BJ (cell line): ENCODE results near the gene CCL5. TPM values are rescaled to one million over a fixed set of nuclear protein-coding genes. Genes with fewer than 3 reads are reported as not detected.

Source experiments
- CTCF ChIA-PET: fragments of 350-600 bp; formaldehyde crosslinking; extraction: SDS; loops from one replicate; lab custom pipeline; 2021; ENCODE audit warnings: antibody characterized with exemption, inconsistent platforms; lab: Yijun Ruan, JAX
- POLR2A ChIA-PET: fragments of 300-600 bp; sonication (Branson Sonifier 250); formaldehyde crosslinking; extraction: SDS; loops from one replicate; lab custom pipeline; 2021; ENCODE audit warnings: antibody characterized with exemption; lab: Charles Lee
- DNase-seq: peaks from one replicate; pipeline ENCODE4 v3.0.0-alpha.2; 2011; ENCODE audit warnings: low read depth
- H3K27me3 ChIP-seq: 2 replicates; pipeline ENCODE4 v1.6.0; 2011; ENCODE audit warnings: low read length; ENCODE audit not compliant: control insufficient read depth, insufficient read depth
- H3K36me3 ChIP-seq: 2 replicates; pipeline ENCODE4 v1.5.1; 2011; ENCODE audit warnings: low read length; ENCODE audit not compliant: control insufficient read depth, insufficient read depth
- H3K4me3 ChIP-seq: 2 replicates; pipeline ENCODE4 v1.5.1; 2011; ENCODE audit warnings: low read depth, mild to moderate bottlenecking, control low read depth, low read length
- CTCF ChIP-seq: IDR thresholded peaks from 2 replicates; pipeline ENCODE4 v1.5.1; 2011; ENCODE audit warnings: low read depth, mild to moderate bottlenecking, control low read depth, inconsistent platforms, low read length, moderate library complexity; ENCODE audit not compliant: insufficient read depth
- polyA minus RNA-seq: library from RNA; depleted of rRNA, polyadenylated mRNA; stranded (reverse); fragments of >200 nt; gene quantifications from 2 replicates; pipeline ENCODE4 v1.2.3, GENCODE V29; 2011; rRNA and poly(A)+ RNA removed
- polyA plus RNA-seq: library from polyadenylated mRNA; depleted of rRNA; stranded (reverse); fragments of >200 nt; gene quantifications from 2 replicates; pipeline ENCODE4 v1.2.3, GENCODE V29; 2011; rRNA removed

CCL5 gene
- polyA plus RNA-seq (0.16 TPM in 2 replicates), polyA minus RNA-seq (not detected in 2 replicates)

DNA sequence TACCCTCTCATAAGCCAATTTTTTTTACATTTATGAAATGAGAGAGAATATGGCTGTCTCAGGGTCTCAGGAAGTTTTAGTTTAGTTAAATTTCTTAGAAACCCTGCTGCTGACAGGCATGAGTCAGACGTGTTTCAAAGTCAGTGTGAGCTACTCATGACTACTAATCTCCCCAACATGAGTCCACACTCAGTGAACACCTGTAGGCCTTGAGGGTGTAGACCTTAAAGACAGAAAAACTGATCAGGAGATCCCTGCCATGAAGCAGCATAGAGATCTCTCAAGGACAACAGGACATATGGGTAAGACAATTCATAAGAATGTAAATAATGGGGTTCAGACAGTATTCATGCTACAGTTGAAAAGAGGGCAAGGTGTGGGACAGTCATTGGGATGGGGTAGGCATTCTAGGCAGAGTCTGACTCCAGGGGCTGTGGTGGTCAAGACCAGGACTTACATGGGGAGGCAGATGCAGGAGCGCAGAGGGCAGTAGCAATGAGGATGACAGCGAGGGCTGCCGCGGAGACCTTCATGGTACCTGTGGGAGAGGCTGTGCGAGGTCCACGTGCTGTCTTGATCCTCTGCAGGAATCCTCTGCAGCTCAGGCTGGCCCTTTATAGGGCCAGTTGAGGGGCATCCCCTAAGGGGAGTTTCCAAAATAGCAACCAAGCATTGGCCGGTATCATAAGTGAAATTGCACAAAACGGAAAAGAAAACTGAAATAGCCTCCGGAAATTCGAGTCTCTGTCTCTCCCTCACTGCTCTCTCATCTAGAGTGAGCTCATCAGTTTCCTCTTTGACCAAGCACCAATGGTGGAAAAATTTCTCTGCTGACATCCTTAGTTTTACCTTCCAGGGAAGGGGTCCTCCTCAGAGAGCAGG is at the start of gene CCL5:
CCL5 (minus strand) TSS at position 588 of the 882 bp plus-strand sequence.
- POLR2A ChIA-PET: no interaction called here
- CTCF ChIA-PET: no interaction called here
- no peak for TF ChIP-seq CTCF
- H3K4me3 ChIP-seq: no peak within 1 kb of the TSS
- H3K36me3 ChIP-seq: no peaks in the 10 kb centered on the region
- DNase-seq: no peak
- no peaks in the 10 kb centered on the region for H3K27me3 ChIP-seq

GRCh38 chr17:35927714-35928113 is 47.6 kb upstream of the CCL5 start:
- no peak for DNase-seq
- no peaks in the 10 kb centered on the region for H3K36me3 ChIP-seq
- no peak for TF ChIP-seq CTCF
- ChIA-PET POLR2A (no interaction called here), CTCF (interaction anchor here (0.5 kb wide), 1 partner anchor 19 kb away, joined by 3 read pairs; no protein-coding TSS in a partner anchor)
- H3K4me3 ChIP-seq: no peak overlapping the region
- H3K27me3 ChIP-seq: no peaks in the 10 kb centered on the region

DNA sequence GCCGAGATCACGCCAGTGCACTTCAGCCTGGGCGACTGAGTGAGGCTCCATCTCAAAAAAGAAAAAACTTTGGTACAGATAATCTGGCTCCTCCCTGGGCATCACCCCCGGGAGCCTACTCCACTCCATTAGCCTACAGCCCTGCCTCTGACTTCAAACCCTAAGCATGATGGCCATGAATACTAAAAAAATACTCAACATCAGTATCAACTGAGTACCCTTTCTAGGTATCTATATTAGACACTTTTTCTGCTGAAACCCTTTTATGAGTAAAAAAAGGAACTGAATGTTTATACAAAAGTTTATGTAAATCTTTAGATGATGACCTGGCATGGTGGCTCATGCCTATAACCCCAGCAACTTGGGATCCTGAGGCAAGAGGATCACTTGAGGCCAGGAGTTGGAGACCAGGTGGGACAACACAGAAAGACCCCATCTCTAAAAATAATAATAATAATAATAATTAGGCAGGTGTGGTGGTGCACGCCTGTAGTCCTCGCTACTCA is 43.5 kb upstream of the CCL5 start:
- ChIA-PET POLR2A (no interaction called here), CTCF (no interaction called here)
- DNase-seq: no peak
- Histone ChIP-seq H3K36me3 (no peaks in the 10 kb centered on the region), H3K4me3 (no peak overlapping the region), H3K27me3 (no peaks in the 10 kb centered on the region)
- no peak for TF ChIP-seq CTCF

DNA sequence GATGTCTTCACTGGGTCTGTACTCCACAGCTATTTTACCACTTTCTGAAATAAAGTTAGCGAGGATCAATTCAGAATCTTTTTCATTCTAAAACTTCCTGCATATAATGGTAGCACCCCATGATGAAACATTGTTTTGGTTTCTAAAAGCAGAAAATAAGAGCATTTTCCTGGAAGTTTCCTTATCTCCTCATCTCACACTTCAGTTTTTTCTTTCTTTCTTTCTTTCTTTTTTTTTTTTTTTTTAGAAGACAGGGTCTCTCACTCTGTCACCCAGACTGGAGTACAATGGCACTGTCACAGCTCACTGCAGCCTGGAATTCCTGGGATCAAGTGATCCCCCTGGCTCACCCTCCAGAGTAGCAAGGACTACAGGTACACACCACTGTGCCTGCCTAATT is 40.1 kb upstream of the CCL5 start:
- no peak overlapping the region for H3K4me3 ChIP-seq
- ChIA-PET POLR2A (no interaction called here), CTCF (no interaction called here)
- no peaks in the 10 kb centered on the region for H3K36me3 ChIP-seq
- no peak for DNase-seq
- no peaks in the 10 kb centered on the region for H3K27me3 ChIP-seq
- no peak for TF ChIP-seq CTCF

DNA sequence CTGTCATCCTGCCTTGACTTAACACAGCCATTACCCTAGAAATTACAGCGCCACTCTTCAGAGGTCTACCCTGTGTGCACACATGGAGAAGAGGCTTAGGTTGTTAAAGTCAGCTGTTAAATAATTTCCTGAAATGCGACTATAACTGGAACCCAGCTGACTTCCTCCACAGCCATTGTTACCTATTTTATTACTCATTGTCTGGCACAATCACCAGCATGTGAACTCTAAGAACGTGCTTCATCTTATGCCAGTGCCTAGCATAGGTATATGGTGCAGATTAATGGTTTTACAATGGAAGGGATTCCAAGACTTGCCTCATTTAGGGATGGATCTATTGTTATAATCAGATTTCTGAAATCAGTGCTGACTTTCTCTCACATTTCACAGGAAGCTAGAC is 38.5 kb upstream of the CCL5 start:
- no peak for DNase-seq
- ChIA-PET CTCF (no interaction called here), POLR2A (no interaction called here)
- Histone ChIP-seq H3K36me3 (no peaks in the 10 kb centered on the region), H3K27me3 (no peaks in the 10 kb centered on the region; the same call in 1 of the 2 replicates), H3K4me3 (no peak overlapping the region)
- no peak for TF ChIP-seq CTCF
